Iris pigment epithelial cell (primary cell): ENCODE data around the gene KIF26A.

Source experiments
- DNase-seq: peaks from one replicate; pipeline ENCODE4 v3.0.0-alpha.2; 2011; ENCODE audit warnings: low read depth

Gene KIF26A

GRCh38 chr14:104157016-104157928 is 18.9 kb downstream of the KIF26A start:
- DNase-seq, result no peak

GRCh38 chr14:104158827-104159798 is 20.7 kb downstream of the KIF26A start:
- no peak for DNase-seq

GRCh38 chr14:104159990-104160389 is 21.6 kb downstream of the KIF26A start:
- DNase-seq, result no peak

GRCh38 chr14:104161602-104162367 is 23.4 kb downstream of the KIF26A start:
- DNase-seq, result no peak

GRCh38 chr14:104162495-104162894 is 24.1 kb downstream of the KIF26A start:
- no peak for DNase-seq

GRCh38 chr14:104163541-104163940 is 25.2 kb downstream of the KIF26A start:
- no peak for DNase-seq

- no peak for DNase-seq
Measured at GRCh38 chr14:104164041-104164440, 25.7 kb downstream of the KIF26A start.

- DNase-seq, result no peak
Measured at GRCh38 chr14:104164512-104164911, 26.1 kb downstream of the KIF26A start.

- DNase-seq, result no peak
Measured at GRCh38 chr14:104166698-104167097, 28.3 kb downstream of the KIF26A start.

GRCh38 chr14:104168603-104169002 is 30.2 kb downstream of the KIF26A start:
- no peak for DNase-seq

GRCh38 chr14:104169005-104169698 is 30.8 kb downstream of the KIF26A start:
- DNase-seq, result no peak

GRCh38 chr14:104169699-104170479 is 31.5 kb downstream of the KIF26A start:
- no peak for DNase-seq

- no peak for DNase-seq
Measured at GRCh38 chr14:104171029-104171697, 32.8 kb downstream of the KIF26A start.

GRCh38 chr14:104171895-104172294 is 33.5 kb downstream of the KIF26A start:
- no peak for DNase-seq

GRCh38 chr14:104172349-104172748 is 34.0 kb downstream of the KIF26A start:
- DNase-seq, result no peak

GRCh38 chr14:104172880-104173279 is 34.5 kb downstream of the KIF26A start:
- DNase-seq, result no peak

- no peak for DNase-seq
Measured at GRCh38 chr14:104174051-104174450, 35.7 kb downstream of the KIF26A start.

- DNase-seq, result no peak
Measured at GRCh38 chr14:104175041-104175440, 36.7 kb downstream of the KIF26A start.

- DNase-seq, result no peak
Measured at GRCh38 chr14:104175811-104176210, 37.4 kb downstream of the KIF26A start.

- no peak for DNase-seq
Measured at GRCh38 chr14:104176611-104177010, 38.2 kb downstream of the KIF26A start.
